Measurements from ENCODE around the gene C22orf23.

GRCh38 chr22:37985751-37986281 lies 32.4 kb upstream of the C22orf23 start:
- no peak for TF ChIP-seq RAD21 (CRISPR knock-in tag; conservative IDR thresholded peaks at IDR 0.05 in 1 of 2, IDR thresholded peaks at IDR 0.05 in 1 of 2)
- no peak for TF ChIP-seq TCF7L2 (IDR thresholded peaks at IDR 0.05; ENCODE audit: low read depth, low read length)
- TF ChIP-seq TARDBP (IDR thresholded peaks at IDR 0.05) = no peak
- no peak for TF ChIP-seq CTCF (IDR thresholded peaks at IDR 0.05 in 2 of 3, conservative IDR thresholded peaks at IDR 0.05 in 1 of 3; ENCODE audit: insufficient read depth in 2 of 3, low read depth in 1 of 3, low read length in 3 of 3)

Measured in K562 (cell line).